A549 (cell line): ENCODE results near the gene MFAP1. TPM values are rescaled to one million over a fixed set of nuclear protein-coding genes. Genes with fewer than 3 reads are reported as not detected.

Source experiments
- ATAC-seq, 2 experiments: fragments of 200-7000 bp in 1 of 2; fragments of >200 bp in 1 of 2; cut with Nextera tagmentation in 1 of 2; cut with Tn5 transposase in 1 of 2; 3 replicates each; pipeline versions ENCODE4 v1.8.0 to v1.9.1; 2018 to 2020; ENCODE audit warnings: mild to moderate bottlenecking in 1 of 2, moderate library complexity in 1 of 2
- CTCF ChIA-PET: fragments of 300-600 bp; sonication (Branson Sonifier 250); formaldehyde crosslinking; extraction: SDS; loops from one replicate; lab custom pipeline; 2021; ENCODE audit warnings: antibody characterized with exemption, inconsistent platforms; lab: Yijun Ruan, JAX
- POLR2A ChIA-PET: fragments of 350-600 bp; formaldehyde crosslinking; extraction: SDS; loops from one replicate; lab custom pipeline; 2021; ENCODE audit warnings: antibody characterized with exemption, inconsistent platforms; lab: Yijun Ruan, JAX
- DNase-seq, 2 experiments: peaks; one replicate each; pipeline versions ENCODE4 v3.0.0 to v3.0.0-alpha.2; 2011 to 2016; ENCODE audit warnings: low read depth in 1 of 2, low spot score in 1 of 2
- FAIRE-seq: peaks from 2 replicates; lab custom pipeline; 2011; peaks lifted over from hg19 to GRCh38; lab: Jason Lieb, UNC
- H3K27ac ChIP-seq, 2 experiments: fragments of >200 bp; sonication (Bioruptor Twin); formaldehyde crosslinking; 3 replicates each; pipeline ENCODE4 v1.5.1; 2016 to 2017
- H3K4me1 ChIP-seq: fragments of >200 bp; sonication (Bioruptor Twin); formaldehyde crosslinking; 3 replicates; pipeline ENCODE4 v1.6.1; 2016
- H3K4me2 ChIP-seq: fragments of >200 bp; sonication (Bioruptor Twin); formaldehyde crosslinking; 3 replicates; pipeline ENCODE4 v1.6.1; 2016
- H3K4me3 ChIP-seq: fragments of >200 bp; sonication (Bioruptor Twin); formaldehyde crosslinking; 3 replicates; pipeline ENCODE4 v1.5.1; 2016
- H3K9me3 ChIP-seq: fragments of >200 bp; sonication (Bioruptor Twin); formaldehyde crosslinking; 3 replicates; pipeline ENCODE4 v1.6.1; 2016
- ATOH8 ChIP-seq: fragments of 250-450 bp; sonication (Bioruptor Pico); IDR thresholded peaks from 2 replicates; pipeline ENCODE4 v1.5.0; 2020; ENCODE audit warnings: low read depth, mild to moderate bottlenecking, moderate library complexity
- BCL3 ChIP-seq: fragments of >200 bp; sonication (Bioruptor Twin); formaldehyde crosslinking; IDR thresholded peaks from 3 replicates; pipeline ENCODE4 v1.6.1; 2016
- CBX8 ChIP-seq: fragments of 200-600 bp; sonication (generic); IDR thresholded peaks from 2 replicates; pipeline ENCODE4 v1.6.1; 2016
- CTCF ChIP-seq: fragments of >200 bp; sonication (Bioruptor Twin); formaldehyde crosslinking; IDR thresholded peaks from 3 replicates; pipeline ENCODE4 v1.5.1; 2016
- EP300 ChIP-seq, 2 experiments: fragments of >200 bp; sonication (Bioruptor Twin); formaldehyde crosslinking; IDR thresholded peaks; 2 replicates in 1 of 2; 3 replicates in 1 of 2; pipeline ENCODE4 v1.6.1; 2016 to 2017
- HDAC2 ChIP-seq: fragments of 200-600 bp; sonication (generic); IDR thresholded peaks from 2 replicates; pipeline ENCODE4 v1.6.1; 2016
- HES2 ChIP-seq: fragments of >200 bp; sonication (Bioruptor Twin); formaldehyde crosslinking; IDR thresholded peaks from 2 replicates; pipeline ENCODE4 v1.6.1; 2016
- HEYL ChIP-seq: fragments of 250-450 bp; sonication (Bioruptor Pico); IDR thresholded peaks from 2 replicates; pipeline ENCODE4 v1.8.0; 2021; ENCODE audit warnings: mild to moderate bottlenecking, moderate library complexity
- HOXB13 ChIP-seq: fragments of 250-450 bp; sonication (Bioruptor Pico); IDR thresholded peaks from 2 replicates; pipeline ENCODE4 v1.5.0; 2020; ENCODE audit warnings: low read depth, mild to moderate bottlenecking, moderate library complexity
- KDM1A ChIP-seq: fragments of 200-600 bp; sonication (generic); IDR thresholded peaks from 2 replicates; pipeline ENCODE4 v1.6.1; 2016; ENCODE audit warnings: low read depth, mild to moderate bottlenecking
- KDM5A ChIP-seq: fragments of 200-600 bp; sonication (generic); IDR thresholded peaks from 2 replicates; pipeline ENCODE4 v1.6.1; 2016; ENCODE audit warnings: antibody characterized with exemption, mild to moderate bottlenecking
- MAFK ChIP-seq: fragments of 450-650 bp; IDR thresholded peaks from 2 replicates; pipeline ENCODE4 v1.6.1; 2014; ENCODE audit not compliant: partially characterized antibody
- MAX ChIP-seq: IDR thresholded peaks from 2 replicates; pipeline ENCODE4 v1.6.1; 2012
- NPAS2 ChIP-seq: fragments of 250-450 bp; sonication (Bioruptor Pico); IDR thresholded peaks from 2 replicates; pipeline ENCODE4 v1.8.0; 2022; ENCODE audit warnings: mild to moderate bottlenecking, moderate library complexity, borderline replicate concordance
- POLR2A ChIP-seq: IDR thresholded peaks from 2 replicates; pipeline ENCODE4 v1.6.1; 2012; ENCODE audit warnings: mild to moderate bottlenecking, low read length
- RAD21 ChIP-seq, 2 experiments: fragments of >200 bp in 1 of 2; sonication (Bioruptor Twin) in 1 of 2; formaldehyde crosslinking in 1 of 2; IDR thresholded peaks in 1 of 2; conservative IDR thresholded peaks in 1 of 2; 2 replicates in 1 of 2; 3 replicates in 1 of 2; pipeline ENCODE4 v1.6.1; 2012 to 2018; ENCODE audit warnings: inconsistent platforms in 1 of 2
- RFX5 ChIP-seq: fragments of 450-650 bp; IDR thresholded peaks from 2 replicates; pipeline ENCODE4 v1.7.1; 2014; ENCODE audit warnings: antibody characterized with exemption, mild to moderate bottlenecking, moderate library complexity
- SMC3 ChIP-seq: fragments of >200 bp; sonication (Bioruptor Twin); formaldehyde crosslinking; IDR thresholded peaks from 3 replicates; pipeline ENCODE4 v1.6.1; 2018; ENCODE audit warnings: inconsistent platforms
- SREBF2 ChIP-seq: fragments of 450-650 bp; IDR thresholded peaks from 2 replicates; pipeline ENCODE4 v1.6.1; 2014; ENCODE audit warnings: mild to moderate bottlenecking, moderate library complexity
- WGBS: methylation state at CpG from one replicate; pipeline ENCODE4 v1.1.6; 2017; ENCODE audit errors: missing lambda C conversion rate; 5-methylcytosine and 5-hydroxymethylcytosine counted together
- polyA plus RNA-seq, 4 experiments: library from polyadenylated mRNA; depleted of rRNA in 3 of 4; stranded (reverse); fragments of >200 nt; fragmentation: RNase III in 1 of 4; extraction: RNeasy Plus Mini Kit Qiagen cat#74134 plus additional on column Dnase treatment in 1 of 4; gene quantifications; 2 replicates in 3 of 4; 3 replicates in 1 of 4; pipeline ENCODE4 v1.2.3, GENCODE V29; 2011 to 2017

The MFAP1 gene
- polyA plus RNA-seq, 2 of the 4 experiments (the other 2 are of a cell fraction) = 31.7 to 40.3 TPM

- Histone ChIP-seq H3K4me2 (no peak overlapping the region), H3K9me3 (no peaks in the 10 kb centered on the region), H3K4me1 (0 out of 3 replicates have a peak, but pooled peaks cover 5% of the 10 kb centered on the region), H3K27ac (no peak overlapping the region), H3K4me3 (no peak overlapping the region)
- no peak for ATAC-seq
- DNase-seq = no peak
- WGBS = 69% methylated on average over 2 of the region's 2 CpGs
- FAIRE-seq = no peak
- POLR2A ChIA-PET = no interaction called here
- TF ChIP-seq POLR2A = no peak
- no peak for TF ChIP-seq RFX5
- TF ChIP-seq HOXB13 = no peak
- no peak for TF ChIP-seq NPAS2 (CRISPR knock-in tag)
- TF ChIP-seq HES2 = no peak
- TF ChIP-seq SREBF2 = no peak
- TF ChIP-seq CBX8 = no peak
- CTCF ChIA-PET = interaction anchor here (1.0 to 2.3 kb wide), 4 partner anchors 12 to 22 kb away, joined by 3 to 11 read pairs (median 4); no protein-coding TSS in a partner anchor
Measured at GRCh38 chr15:43771816-43772215, 52.7 kb downstream of the MFAP1 start.

GRCh38 chr15:43769584-43770228 is 54.8 kb downstream of the MFAP1 start:
- Histone ChIP-seq H3K4me1 (no peaks in the 10 kb centered on the region), H3K27ac (no peak overlapping the region), H3K4me2 (no peak overlapping the region), H3K4me3 (no peak overlapping the region), H3K9me3 (no peaks in the 10 kb centered on the region)
- peak; percentile 67 to 79; a peak in 4 of 6 replicates for ATAC-seq
- ChIA-PET POLR2A (no interaction called here), CTCF (interaction anchor here (0.7 to 2.3 kb wide), 6 partner anchors 10 to 328 kb away, joined by 3 to 11 read pairs (median 5); no protein-coding TSS in a partner anchor)
- no peak for TF ChIP-seq MAX
- no peak for TF ChIP-seq MAFK
- TF ChIP-seq KDM1A = no peak
- TF ChIP-seq HES2 = no peak
- TF ChIP-seq BCL3 = no peak
- peak in 1 of 2 experiments; percentile 26; a peak in 2 of 5 replicates for TF ChIP-seq RAD21 (conservative IDR thresholded peaks at IDR 0.05 in 1 of 2, IDR thresholded peaks at IDR 0.05 in 1 of 2)
- TF ChIP-seq CTCF = peak; percentile 55
- no peak for TF ChIP-seq HEYL (CRISPR knock-in tag)
- TF ChIP-seq ATOH8 (CRISPR knock-in tag) = no peak
- TF ChIP-seq KDM5A = no peak
- peak; percentile 18; the same call in 1 of the 3 replicates for TF ChIP-seq SMC3
- TF ChIP-seq HDAC2 = no peak
- TF ChIP-seq EP300 (IDR thresholded peaks at IDR 0.05) = no peak
- WGBS = 60% methylated on average over 5 of the region's 5 CpGs
- no peak for FAIRE-seq
- DNase-seq = peak; percentile 28 to 39
